Lung (tissue), 12 donors: ENCODE data around the gene PRKACB. TPM values are rescaled to one million over a fixed set of nuclear protein-coding genes. Genes with fewer than 3 reads are reported as not detected.

ENCODE experiments used
- ATAC-seq: fragments of 200-7000 bp; cut with Tn5 transposase; one replicate; pipeline ENCODE4 v1.9.1; 2020; ENCODE audit warnings: moderate number of reproducible peaks; ENCODE audit not compliant: insufficient read depth, low FRiP score
- DNase-seq, 3 donors: peaks; one replicate each; pipeline ENCODE4 v3.0.0-alpha.2; 2013 to 2017
- H3K27ac ChIP-seq, 2 donors: one replicate each; pipeline ENCODE4 v1.5.1; 2013; ENCODE audit warnings: mild to moderate bottlenecking in 2 of 2, moderate library complexity in 2 of 2, control low read depth in 1 of 2, inconsistent platforms in 1 of 2, low read depth in 1 of 2, low read length in 1 of 2
- H3K27me3 ChIP-seq, 3 donors: one replicate each; pipeline ENCODE4 v1.5.1; 2013; ENCODE audit warnings: low read length in 2 of 3; ENCODE audit not compliant: control insufficient read depth in 3 of 3, insufficient read depth in 3 of 3
- H3K36me3 ChIP-seq, 4 donors: one replicate each; pipeline ENCODE4 v1.5.1; 2013; ENCODE audit warnings: low read length in 4 of 4, mild to moderate bottlenecking in 1 of 4, moderate library complexity in 1 of 4; ENCODE audit not compliant: control insufficient read depth in 4 of 4, insufficient read depth in 4 of 4
- H3K4me1 ChIP-seq, 5 donors: one replicate each; pipeline ENCODE4 v1.5.1; 2013; ENCODE audit warnings: low read length in 5 of 5, mild to moderate bottlenecking in 2 of 5, moderate library complexity in 1 of 5; ENCODE audit not compliant: control insufficient read depth in 5 of 5, insufficient read depth in 5 of 5
- H3K4me3 ChIP-seq: one replicate; pipeline ENCODE4 v1.5.1; 2013; ENCODE audit warnings: mild to moderate bottlenecking, control low read depth, moderate library complexity
- H3K9ac ChIP-seq, 2 donors: one replicate each; pipeline ENCODE4 v1.5.1; 2013; ENCODE audit warnings: low read length in 2 of 2, control low read depth in 1 of 2; ENCODE audit not compliant: insufficient read depth in 1 of 2
- H3K9me3 ChIP-seq, 4 donors: one replicate each; pipeline ENCODE4 v1.5.1; 2013; ENCODE audit warnings: low read length in 3 of 4, mild to moderate bottlenecking in 1 of 4, moderate library complexity in 1 of 4; ENCODE audit not compliant: control insufficient read depth in 4 of 4, insufficient read depth in 3 of 4
- WGBS, 2 donors: extraction: QIAGEN DNeasy Blood & Tissue Kit; methylation state at CpG; one replicate each; pipeline ENCODE4 v1.1.7; 2013; 5-methylcytosine and 5-hydroxymethylcytosine counted together
- polyA plus RNA-seq, 2 donors: library from polyadenylated mRNA; stranded (reverse); fragments of 200-250 nt; gene quantifications; one replicate each; pipeline ENCODE4 v1.2.1, GENCODE V29; 2013
- total RNA-seq, 2 donors: library from RNA; depleted of rRNA in 1 of 2; stranded (reverse); fragments of >200 nt in 1 of 2; gene quantifications; one replicate each; pipeline ENCODE4 v1.2.1, GENCODE V29; 2014 to 2021
- TF ChIP-seq, protein P1 (sequence below): IDR thresholded peaks from 2 replicates; pipeline ENCODE4 v1.5.1; 2012; ENCODE audit warnings: mild to moderate bottlenecking; ENCODE audit errors: control extremely low read depth, extremely low read depth
- donor health status: control.
- donor health status: control.
- donor health status: Bipolar disorder and iron deficiency.
- donor health status: healthy.
- donor health status: DM: yes; HTN: yes; CAD: no.

PRKACB gene
- total and polyA plus RNA-seq, 4 donors: 4.2 to 43.1 (median 11.4) TPM

DNA sequence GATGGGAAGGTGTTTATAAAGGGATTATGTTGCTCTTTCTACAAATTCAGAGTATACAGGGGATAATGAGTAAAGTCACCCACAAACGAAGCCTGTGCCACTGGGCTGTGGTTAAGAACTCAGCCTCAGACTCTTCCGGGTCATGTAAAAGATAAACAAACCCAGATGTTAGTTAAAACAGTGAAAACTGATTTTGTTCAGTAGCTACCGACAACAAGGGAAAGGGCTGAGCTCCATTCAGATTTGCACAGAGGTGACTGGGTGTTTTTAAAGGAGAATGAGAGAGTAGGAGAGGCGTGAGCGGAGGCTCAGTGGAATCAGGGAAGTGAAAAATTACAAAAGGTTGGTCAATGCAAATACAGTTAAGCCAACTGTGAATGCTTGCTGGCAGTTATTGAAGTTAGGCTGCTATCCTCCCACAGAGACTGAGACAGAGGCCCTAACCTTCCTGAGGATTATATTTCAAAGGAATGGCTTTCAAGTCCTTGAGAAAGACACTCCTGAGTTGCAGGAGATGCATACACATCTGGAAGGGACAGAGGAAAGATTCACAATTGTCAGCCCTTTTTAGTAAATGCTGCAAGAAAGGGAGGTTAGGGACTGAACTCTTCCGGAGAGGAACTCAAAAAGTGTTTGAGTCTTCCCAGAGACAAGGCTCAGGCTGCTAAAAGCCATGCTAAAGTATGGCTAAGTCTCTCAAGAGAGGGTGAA is 127.5 kb downstream of the PRKACB start:
- ATAC-seq (no peak), DNase-seq (peak in 1 of 3 donors; percentile 8)
- no peak overlapping the region for H3K9ac ChIP-seq
- 28 to 36% methylated on average over 6 of the region's 6 CpGs for WGBS, 2 donors
- no peak overlapping the region for H3K4me3 ChIP-seq
- H3K4me1 ChIP-seq: no peaks in the 10 kb centered on the region
- TF ChIP-seq, protein P1, sequence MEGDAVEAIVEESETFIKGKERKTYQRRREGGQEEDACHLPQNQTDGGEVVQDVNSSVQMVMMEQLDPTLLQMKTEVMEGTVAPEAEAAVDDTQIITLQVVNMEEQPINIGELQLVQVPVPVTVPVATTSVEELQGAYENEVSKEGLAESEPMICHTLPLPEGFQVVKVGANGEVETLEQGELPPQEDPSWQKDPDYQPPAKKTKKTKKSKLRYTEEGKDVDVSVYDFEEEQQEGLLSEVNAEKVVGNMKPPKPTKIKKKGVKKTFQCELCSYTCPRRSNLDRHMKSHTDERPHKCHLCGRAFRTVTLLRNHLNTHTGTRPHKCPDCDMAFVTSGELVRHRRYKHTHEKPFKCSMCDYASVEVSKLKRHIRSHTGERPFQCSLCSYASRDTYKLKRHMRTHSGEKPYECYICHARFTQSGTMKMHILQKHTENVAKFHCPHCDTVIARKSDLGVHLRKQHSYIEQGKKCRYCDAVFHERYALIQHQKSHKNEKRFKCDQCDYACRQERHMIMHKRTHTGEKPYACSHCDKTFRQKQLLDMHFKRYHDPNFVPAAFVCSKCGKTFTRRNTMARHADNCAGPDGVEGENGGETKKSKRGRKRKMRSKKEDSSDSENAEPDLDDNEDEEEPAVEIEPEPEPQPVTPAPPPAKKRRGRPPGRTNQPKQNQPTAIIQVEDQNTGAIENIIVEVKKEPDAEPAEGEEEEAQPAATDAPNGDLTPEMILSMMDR: no peak
- H3K36me3 ChIP-seq: no peaks in the 10 kb centered on the region
- peak overlapping the region in 1 of 2 donors; percentile 5 for H3K27ac ChIP-seq
- H3K27me3 ChIP-seq: no peaks in the 10 kb centered on the region
- no peaks in the 10 kb centered on the region for H3K9me3 ChIP-seq

DNA sequence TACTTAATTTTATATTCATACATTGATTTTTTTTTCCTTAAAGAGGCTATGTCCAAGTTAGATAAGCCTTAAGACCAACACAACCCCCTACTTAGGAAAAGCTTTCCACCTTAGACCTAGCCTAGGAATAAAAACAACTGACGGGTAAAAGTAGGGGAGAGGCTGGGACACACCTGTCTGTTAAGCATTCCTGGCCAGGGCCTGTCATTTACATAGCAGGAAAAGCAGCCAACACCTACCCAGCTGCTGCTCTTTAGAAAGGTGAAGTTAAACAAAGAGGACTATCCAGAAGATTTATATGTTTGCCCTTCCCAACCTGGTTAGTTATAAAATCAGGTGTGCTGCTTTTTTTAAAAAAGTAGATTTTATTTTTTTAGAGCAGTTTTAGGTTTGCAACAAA is 128.3 kb downstream of the PRKACB start:
- Histone ChIP-seq H3K27ac (peak overlapping the region in 1 of 2 donors; percentile 22), H3K9me3 (no peaks in the 10 kb centered on the region), H3K27me3 (no peaks in the 10 kb centered on the region), H3K9ac (no peak overlapping the region), H3K36me3 (no peaks in the 10 kb centered on the region), H3K4me1 (no peaks in the 10 kb centered on the region), H3K4me3 (no peak overlapping the region)
- peak in 1 of 3 donors; percentile 20 for DNase-seq
- peak; percentile 69 for ATAC-seq
- TF ChIP-seq, protein P1: no peak
- WGBS, 2 donors: 77 to 84% methylated on average over 1 of the region's 1 CpG

DNA sequence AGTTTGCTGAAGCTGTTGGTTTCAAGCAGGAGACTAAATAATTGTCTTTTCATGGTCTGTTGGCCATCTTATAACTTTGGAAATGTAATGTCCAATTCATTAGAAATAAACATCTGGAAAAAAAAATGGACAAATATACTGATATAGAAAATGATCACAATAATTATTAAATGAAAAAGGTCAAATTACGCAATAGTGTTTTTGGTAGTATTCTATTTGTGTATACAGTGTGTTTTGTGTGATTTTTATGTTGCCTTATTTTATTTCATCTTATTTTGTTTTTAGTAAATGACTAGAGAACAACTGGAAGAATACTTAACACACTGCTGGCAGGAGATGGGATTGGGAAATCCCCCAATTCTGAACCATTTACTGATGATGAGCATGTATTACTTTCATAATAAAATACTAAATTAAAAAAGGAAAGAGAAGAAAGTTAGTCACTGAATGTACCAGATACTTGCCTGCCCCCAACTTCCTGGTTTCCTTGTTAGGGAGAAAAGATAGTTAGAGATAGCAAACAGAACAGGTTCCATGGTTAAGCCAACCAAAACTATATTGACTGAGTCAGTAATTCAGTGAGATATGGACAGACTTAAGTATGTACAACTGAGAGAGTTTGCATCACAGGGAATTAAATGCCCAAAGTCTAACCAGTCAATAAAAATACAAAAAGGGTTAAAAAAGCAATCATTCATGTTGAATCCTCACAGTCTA is 133.4 kb downstream of the PRKACB start:
- H3K27ac ChIP-seq: no peak overlapping the region
- TF ChIP-seq, protein P1: no peak
- no peak for ATAC-seq
- WGBS, 2 donors: 98 to 99% methylated on average over 1 of the region's 1 CpG
- no peaks in the 10 kb centered on the region for H3K36me3 ChIP-seq
- H3K27me3 ChIP-seq: no peaks in the 10 kb centered on the region
- no peaks in the 10 kb centered on the region for H3K4me1 ChIP-seq
- no peak overlapping the region for H3K9ac ChIP-seq
- no peak overlapping the region for H3K4me3 ChIP-seq
- DNase-seq: no peak
- H3K9me3 ChIP-seq: no peaks in the 10 kb centered on the region
